LNCaP clone FGC (cell line): ENCODE measurements around the gene LDLRAP1.

Experiments used
- DNase-seq: peaks from one replicate; pipeline ENCODE4 v3.0.0-alpha.2; 2011; ENCODE audit warnings: low read depth
- H3K4me3 ChIP-seq: 2 replicates; pipeline ENCODE4 v1.5.1; 2011; ENCODE audit warnings: mild to moderate bottlenecking, low read depth, low read length, control low read depth
- TF ChIP-seq, protein P1 (sequence below): IDR thresholded peaks from 2 replicates; pipeline ENCODE4 v1.5.1; 2012; ENCODE audit warnings: mild to moderate bottlenecking; ENCODE audit not compliant: control insufficient read depth, insufficient read depth; ENCODE audit errors: extremely low read depth

Gene LDLRAP1

GRCh38 chr1:25570798-25571521 is 27.6 kb downstream of the LDLRAP1 start:
- no peak for DNase-seq
- no peak overlapping the region for H3K4me3 ChIP-seq
- TF ChIP-seq, protein P1, sequence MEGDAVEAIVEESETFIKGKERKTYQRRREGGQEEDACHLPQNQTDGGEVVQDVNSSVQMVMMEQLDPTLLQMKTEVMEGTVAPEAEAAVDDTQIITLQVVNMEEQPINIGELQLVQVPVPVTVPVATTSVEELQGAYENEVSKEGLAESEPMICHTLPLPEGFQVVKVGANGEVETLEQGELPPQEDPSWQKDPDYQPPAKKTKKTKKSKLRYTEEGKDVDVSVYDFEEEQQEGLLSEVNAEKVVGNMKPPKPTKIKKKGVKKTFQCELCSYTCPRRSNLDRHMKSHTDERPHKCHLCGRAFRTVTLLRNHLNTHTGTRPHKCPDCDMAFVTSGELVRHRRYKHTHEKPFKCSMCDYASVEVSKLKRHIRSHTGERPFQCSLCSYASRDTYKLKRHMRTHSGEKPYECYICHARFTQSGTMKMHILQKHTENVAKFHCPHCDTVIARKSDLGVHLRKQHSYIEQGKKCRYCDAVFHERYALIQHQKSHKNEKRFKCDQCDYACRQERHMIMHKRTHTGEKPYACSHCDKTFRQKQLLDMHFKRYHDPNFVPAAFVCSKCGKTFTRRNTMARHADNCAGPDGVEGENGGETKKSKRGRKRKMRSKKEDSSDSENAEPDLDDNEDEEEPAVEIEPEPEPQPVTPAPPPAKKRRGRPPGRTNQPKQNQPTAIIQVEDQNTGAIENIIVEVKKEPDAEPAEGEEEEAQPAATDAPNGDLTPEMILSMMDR: no peak

DNA sequence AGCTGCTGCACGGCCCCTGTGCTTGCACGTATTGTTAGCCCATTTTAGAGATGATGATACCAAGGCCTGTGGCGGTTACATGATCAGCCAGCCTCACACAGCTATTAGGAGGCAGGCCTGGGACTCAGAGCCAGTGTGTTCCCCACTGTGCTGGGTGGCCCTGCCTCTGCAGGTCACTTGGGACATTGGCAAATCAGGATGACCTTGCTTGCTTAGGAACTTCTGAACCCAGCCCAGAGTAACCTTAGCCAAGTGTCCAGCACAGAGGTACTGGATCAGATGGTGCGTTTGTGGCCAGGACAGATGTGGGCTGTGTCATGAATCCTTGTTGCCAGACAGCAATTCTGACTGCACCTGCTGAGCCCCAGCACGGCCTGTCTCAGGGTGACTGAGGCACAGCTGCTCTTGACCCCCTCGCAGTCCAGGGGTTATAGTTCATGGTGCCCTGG is 28.1 kb downstream of the LDLRAP1 start:
- DNase-seq: no peak
- TF ChIP-seq, protein P1: no peak
- no peak overlapping the region for H3K4me3 ChIP-seq

DNA sequence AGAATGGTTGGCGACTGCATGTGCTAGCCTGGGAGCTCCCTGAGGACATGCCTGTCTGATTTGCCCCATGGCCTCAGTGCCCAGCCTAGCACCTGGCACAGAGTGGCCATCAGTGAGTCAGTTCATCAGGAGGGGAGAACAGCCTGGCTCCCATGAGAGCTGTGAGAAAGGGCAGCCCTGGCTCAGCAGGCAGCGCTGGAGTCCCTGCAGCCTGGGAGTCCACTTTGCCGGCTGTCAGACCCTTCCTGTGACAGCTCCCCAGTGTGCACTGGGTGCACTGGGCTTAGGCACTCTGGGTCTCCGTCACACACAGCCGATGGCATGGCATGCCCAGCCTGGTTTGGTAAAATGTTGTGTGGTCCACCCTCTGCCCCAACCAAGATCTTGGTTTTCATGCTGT is 28.7 kb downstream of the LDLRAP1 start:
- H3K4me3 ChIP-seq: no peak overlapping the region
- no peak for DNase-seq

GRCh38 chr1:25572708-25573590 is 29.5 kb downstream of the LDLRAP1 start:
- TF ChIP-seq, protein P1: peak; percentile 23; the same call in 1 of the 2 replicates
- H3K4me3 ChIP-seq: no peak overlapping the region
- DNase-seq: no peak

More for the DNA sequence above, 28.7 kb downstream of the LDLRAP1 start:
- TF ChIP-seq, protein P1: no peak

DNA sequence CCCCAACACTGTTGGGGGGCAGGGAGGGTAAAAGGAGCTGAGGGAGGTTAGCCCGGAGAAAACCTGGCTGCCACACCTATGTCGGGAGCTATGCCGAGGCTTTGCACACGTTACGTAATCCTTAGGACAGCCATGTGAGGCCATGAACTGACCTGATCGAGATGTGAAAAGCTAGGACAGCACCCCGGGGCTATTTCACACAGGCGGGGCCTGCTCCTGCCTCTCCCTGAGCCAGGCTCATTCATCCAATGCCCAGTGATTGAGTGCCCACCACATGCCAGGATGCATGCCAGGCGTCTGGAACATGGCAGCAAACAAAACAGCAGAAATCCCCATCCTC is 30.2 kb downstream of the LDLRAP1 start:
- no peak for DNase-seq
- H3K4me3 ChIP-seq: no peak overlapping the region
- TF ChIP-seq, protein P1: no peak

- TF ChIP-seq, protein P1: no peak
- H3K4me3 ChIP-seq: no peak overlapping the region
- DNase-seq: no peak
Observed at GRCh38 chr1:25573961-25574360, 30.6 kb downstream of the LDLRAP1 start.
